HG02884 (cell line): ENCODE measurements around the gene RASGRF1.
"Not testable (repeated sequence)": the region's sequence is repeated elsewhere in the genome, so short reads cannot be mapped to it uniquely, and the experiment has no call there.

Experiments
- ATAC-seq: cut with Tn5 transposase; IDR thresholded peaks from one replicate; pipeline ENCODE4 v1.9.1; 2021; ENCODE audit warnings: mild to moderate bottlenecking, moderate library complexity; ENCODE audit not compliant: unreplicated experiment

The RASGRF1 gene

DNA sequence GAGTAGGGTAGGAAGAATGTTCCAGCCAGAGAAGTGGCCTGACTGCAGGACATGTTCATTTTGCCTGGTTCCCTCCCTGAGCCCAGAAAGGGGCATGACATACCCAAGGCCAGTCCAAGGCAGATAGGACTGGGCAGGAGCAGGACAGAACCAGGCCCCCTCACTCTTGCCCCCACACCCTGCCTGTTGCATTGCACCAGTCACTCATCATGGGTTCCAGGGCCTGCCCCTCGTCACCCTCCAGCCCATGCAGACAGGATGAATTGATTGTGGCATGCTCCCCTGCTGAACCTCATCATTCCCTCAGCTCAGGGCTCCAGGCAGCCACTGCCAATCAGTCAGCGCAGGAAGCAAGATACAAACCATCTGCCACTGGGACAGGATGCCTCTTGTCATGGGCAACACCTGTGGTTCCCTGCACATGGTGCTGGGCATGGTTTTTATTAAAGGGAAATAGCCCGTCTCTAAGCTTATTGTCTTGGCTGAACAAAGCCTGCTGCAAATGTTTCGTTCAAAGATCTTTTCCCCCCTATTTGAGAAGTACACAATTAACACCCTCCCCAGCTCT lies 48.9 kb downstream of the RASGRF1 start:
- no peak for ATAC-seq

DNA sequence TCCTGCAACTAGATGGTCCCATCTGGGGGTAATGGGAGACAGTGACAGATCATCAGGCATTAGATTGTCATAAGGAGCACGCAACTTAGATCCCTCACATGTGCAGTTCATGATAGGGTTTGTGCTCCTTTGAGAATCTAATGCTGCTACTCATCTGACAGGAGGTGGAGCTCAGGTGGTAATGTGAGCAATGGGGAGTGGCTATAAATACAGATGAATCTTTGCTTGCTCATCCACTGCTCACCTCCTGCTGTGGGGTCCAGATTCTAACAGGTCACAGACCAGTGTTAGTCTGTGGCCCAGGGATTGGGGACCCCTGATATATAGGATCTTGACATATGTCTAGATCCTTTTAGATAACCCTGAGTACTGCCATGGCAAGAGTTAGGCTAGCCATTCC lies 52.7 kb downstream of the RASGRF1 start:
- ATAC-seq, result no peak

DNA sequence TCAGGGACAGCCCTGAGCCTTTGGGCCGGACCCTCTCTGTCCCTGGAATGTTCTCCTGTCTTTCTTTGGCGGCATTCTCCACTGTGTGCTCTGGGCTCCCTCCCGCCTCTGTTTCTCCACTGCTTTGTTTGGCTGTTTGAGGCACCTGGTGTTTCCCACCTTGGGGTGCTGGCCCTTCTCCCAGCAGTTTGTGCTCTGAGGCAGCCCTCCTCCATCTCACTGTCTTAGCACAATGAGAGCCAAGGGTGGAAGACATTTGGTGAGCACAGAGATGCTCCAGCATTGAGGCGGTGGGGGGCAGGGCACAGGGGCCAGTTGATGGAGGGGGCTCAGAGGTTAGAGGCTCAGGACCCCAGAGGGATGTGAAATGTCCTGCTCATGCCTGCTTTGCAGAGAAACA lies 54.3 kb downstream of the RASGRF1 start:
- no peak for ATAC-seq

DNA sequence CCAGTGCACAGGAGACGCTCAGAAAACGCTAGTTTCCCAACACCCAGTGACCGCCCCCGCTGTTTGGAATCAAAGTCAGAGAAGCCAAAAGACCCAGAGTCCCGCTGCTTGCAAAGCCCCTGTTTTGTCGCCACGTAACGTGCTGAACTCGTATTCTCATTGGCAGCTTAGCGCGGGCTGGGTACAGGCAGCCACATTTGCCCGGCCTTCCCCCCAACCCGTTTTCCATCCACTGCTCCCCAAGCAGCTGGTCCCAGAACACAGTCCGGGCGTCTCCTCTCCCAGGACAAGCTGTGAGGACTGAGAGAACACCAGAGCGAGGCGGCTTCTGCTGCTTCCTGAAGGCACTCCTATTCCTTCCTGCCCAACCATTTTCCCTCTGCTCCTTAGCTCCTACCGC lies 54.8 kb downstream of the RASGRF1 start:
- ATAC-seq, result no peak

DNA sequence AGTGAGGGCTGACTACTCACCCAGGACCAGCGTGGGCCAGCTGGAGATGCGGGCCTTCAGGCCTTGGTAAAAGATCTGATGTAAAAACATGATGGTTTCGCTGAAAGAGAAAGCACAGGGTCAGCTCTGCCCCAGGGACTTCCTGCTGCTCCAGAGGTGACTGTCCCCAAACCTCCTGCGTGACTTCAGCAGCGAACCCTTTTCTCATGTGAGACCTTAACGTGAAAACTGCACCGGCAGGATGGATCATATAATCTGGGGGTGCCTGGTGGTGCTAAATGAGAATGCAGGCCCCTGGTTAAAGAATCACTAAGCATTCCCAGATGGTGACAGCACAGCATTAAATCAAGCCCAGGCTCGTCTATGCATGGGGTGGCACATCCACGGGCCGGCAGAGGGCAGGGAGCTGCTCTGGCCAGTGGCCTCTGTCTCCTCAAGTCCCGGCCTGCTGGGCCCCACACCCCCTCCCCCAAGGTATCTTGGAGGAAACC lies 55.4 kb downstream of the RASGRF1 start:
- ATAC-seq, result no peak

DNA sequence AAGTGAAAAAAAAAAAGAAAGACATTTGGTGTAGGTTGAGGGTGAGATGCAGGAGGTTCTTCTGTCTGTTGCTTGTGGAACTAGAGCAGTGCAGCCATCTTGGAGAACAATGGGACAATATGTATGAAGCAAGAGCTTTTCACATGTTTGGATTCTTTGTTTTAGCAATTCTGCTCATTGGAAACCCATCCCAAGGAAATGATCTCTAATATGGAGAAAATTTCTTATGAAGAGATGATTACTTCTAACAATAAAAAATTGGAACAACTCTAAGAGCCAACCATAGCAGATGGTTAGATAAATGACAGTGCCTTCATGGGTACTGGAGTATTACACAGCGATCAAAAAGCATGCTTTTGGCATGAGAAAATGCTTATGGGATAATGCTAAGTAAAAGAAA lies 56.3 kb downstream of the RASGRF1 start:
- ATAC-seq, result no peak

DNA sequence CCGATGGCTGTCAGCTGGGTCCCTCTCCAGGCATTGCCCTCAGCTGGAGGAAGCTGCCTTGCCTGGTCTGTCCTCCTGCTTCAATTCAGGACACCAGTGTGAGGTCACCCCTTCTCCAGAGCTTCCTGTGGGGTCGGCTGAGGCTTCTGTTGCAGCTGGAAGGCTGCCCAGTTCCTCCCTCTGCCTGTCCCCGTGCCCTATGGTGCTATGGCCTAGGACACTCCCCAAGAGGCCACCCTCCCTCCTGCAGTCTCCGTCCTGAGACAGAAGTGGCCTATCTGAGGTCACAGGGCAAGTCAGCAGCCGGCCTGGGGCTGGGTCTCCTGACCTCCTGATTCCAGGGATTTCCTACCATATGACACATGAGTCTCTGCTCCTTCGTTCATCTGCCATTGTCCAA lies 57.9 kb downstream of the RASGRF1 start:
- ATAC-seq, result no peak

DNA sequence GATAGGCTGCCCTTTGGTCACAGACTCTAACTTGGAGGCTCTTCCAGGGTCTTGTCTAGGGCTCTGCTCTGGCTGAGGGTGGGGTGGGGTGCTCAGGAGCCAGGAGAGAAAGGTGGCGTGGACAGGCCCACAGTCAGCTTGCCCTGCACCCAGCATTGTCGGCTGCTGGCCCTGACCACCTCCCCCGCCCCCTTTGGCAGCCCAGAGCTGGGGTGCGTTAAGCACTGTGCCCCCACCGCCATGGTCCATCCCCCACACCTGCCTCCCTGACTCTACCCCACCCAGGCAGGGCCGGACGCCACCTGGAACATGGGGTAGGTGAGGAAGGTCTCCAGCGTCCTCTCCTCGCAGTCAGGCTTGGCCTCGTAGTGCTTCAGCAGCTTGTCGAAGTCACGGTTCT lies 58.8 kb downstream of the RASGRF1 start:
- ATAC-seq, result no peak

DNA sequence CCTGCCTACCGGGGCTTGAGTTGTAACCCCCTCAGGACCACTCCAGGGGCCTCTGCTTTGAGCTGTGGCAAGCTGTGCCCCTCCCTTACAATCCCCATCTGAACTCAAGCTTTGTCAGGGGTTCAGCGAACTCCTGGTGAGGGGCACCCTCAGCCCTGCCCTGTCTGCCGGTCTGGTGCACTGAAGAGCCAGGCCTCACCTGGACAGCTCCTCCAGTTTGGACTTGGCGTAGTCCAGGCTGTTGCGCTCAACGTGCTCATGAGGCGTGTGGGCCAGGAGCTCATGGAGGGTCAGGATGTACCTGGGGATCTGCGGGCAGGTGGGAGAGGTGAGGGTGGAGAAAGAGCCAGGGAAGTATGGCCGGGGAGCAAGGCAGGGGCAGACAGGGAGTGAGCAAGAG lies 59.4 kb downstream of the RASGRF1 start:
- ATAC-seq, result no peak

DNA sequence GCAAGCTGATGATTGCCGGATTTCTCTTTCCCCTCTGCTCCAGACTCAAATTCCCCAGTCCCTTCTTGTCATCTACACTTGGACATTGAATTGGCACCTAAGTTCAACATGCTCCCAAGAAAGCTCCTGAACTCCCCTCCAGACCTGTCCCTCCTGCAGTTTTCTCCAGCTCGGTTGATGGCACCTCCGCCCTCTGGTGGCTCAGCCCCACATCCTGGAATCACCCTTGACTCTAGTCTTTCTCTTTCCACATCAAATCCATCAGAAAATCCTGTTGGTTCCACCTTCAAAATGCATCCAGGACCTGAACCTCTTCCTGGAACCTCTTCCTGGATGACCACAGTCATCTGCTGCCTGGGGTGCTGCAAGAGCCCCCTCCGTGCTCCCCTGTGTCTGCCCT lies 60.1 kb downstream of the RASGRF1 start:
- ATAC-seq, result no peak

DNA sequence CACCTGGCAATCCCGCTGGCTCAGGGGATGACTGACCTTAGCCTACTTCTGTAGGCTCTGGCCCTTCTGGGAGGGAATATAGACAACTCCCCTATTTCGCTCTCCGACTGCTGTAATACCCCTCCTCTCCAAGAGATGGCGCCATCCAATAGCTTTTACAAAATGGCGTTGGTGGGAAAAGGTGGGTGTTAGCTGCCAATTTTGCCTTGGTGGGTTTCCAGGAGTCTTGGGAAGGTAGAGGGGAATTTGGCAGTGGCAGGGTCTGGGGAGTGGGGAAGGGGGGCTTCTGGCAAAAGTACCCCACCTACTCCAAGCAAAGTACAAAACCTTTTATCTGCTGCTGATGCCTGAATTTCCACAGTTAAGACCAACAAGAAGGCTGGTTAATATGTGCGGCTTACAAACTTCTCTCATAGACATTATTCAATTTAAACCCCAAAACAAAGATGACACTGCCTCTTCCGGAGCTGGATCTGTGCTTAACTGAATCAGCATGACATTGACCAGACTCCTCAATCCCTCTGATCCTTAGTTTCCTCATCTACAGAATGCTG lies 62.1 kb downstream of the RASGRF1 start:
- ATAC-seq, result no peak

DNA sequence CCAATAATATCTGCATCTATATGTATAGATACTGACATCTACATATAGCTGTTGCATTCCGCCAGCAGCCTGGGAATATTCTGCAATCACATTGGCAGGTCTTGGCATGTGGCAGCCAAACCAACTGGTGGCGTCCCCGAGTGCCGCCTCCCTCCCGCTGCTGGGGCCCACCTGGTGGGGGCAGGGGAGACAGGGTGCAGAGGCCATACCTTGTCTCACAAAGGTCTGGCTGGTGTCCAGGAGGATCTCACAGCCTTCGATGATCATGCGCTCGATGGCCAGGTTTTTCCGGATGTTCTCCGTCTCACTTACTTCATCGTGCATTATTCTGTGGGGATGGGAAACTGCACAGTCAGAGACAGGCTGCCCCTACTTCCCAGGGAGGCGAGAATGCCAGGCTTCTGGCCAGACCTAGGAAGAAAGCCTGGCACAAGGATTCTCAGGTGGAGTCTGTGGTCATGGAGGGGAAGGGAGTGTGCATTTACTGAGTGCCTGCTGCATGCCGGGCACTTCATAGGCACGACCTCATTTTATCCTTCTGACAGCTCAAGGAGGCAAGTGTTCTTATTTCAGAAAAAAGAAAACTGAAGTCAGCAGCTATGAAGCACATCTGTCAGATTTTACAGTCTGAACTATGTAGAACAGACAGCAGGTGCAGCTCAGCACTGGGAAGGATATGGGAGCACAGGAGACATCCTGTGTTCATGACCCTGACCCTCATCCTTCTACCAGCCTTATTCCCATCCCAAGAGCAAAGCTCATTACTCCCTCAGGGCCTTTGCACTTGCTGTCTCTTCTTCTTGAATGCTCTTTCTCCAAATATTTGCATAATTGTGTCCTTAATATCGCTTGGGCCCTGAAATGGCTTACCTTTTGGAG lies 62.8 kb downstream of the RASGRF1 start:
- no peak for ATAC-seq

DNA sequence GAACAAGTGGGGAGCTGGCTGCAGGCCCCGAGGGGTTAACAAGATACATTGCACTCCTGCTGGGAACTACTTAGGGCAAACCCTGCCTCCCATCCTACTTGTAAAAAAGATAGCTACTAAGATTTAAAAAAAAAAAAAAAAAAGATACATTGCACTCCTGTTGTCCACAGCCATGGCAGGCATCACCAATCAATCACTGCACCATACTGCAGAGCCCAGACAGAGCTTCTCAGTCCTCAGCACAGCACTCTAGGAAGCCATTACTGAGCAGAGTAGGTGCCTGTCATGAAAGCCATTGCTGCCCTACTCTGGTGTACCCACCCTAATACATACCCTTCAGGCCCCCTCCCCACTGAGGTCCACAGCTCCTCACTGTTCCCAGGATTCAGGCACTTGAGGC lies 64.8 kb downstream of the RASGRF1 start:
- no peak for ATAC-seq

DNA sequence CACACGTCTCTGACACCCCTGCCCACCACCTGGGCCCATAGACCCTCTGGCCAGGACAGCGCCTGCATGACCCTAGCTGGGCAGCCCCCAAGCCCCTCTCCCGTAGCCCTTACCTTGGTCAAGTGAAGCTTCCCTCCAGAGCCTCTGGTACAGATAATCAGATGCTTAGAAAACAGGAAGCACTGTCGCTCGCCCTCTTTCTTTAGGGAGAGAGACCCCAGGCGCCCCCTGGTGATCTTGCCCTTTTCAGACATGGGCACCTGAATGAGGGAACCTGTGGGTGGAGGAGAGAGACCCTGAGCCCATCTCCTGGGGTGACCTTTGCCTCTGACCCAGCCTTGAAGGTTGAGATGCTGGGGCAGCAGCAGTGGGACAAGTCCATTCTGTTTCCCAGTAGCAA lies 65.4 kb downstream of the RASGRF1 start:
- ATAC-seq, result no peak

DNA sequence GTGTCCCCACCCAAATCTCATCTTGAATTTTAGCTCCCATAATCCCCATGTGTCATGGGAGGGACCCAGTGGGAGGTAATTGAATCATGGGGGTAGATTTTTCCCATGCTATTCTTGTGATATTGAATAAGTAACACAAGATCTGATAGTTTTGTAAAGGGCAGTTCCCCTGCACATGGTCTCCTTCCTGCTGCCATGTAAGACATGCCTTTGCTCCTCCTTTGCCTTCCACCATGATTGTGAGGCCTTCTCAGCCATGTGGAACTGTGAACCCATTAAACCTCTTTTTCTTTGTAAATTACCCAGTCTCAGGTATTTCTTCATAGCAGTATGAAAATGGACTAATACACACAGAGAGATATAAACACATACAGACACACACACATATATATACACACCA lies 66.1 kb downstream of the RASGRF1 start:
- ATAC-seq, result not testable (repeated sequence)

DNA sequence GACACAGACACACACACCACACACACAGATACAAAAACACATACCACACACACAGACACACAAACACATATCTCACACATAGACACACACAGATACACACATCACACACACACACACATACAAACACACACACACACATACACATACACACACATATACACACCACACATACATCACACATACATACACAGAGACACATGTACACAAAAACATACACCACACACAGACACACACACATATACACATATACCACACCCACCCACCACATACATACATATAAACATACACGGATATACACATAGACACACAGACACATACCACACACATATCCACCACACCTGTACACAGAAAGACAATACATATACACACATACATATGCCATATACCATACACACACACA lies 66.7 kb downstream of the RASGRF1 start:
- ATAC-seq, result no peak

DNA sequence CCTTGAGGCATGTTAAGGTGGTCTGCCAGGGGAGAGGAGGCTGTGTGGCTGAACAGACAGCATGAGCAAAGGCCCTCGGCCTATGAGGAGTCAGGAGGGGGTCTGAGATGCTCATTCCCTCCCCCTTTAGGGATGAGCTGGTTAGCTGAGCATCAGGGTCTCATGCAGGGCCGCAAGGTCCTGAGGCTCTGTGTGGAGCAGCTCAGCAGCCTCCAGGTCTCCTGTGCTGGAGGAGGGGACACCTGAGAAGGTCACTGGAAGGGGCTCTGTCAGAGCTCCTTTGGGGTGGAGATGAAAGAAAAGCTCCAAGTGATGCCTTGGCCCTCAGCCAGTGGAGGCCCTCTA lies 67.1 kb downstream of the RASGRF1 start:
- ATAC-seq, result no peak

DNA sequence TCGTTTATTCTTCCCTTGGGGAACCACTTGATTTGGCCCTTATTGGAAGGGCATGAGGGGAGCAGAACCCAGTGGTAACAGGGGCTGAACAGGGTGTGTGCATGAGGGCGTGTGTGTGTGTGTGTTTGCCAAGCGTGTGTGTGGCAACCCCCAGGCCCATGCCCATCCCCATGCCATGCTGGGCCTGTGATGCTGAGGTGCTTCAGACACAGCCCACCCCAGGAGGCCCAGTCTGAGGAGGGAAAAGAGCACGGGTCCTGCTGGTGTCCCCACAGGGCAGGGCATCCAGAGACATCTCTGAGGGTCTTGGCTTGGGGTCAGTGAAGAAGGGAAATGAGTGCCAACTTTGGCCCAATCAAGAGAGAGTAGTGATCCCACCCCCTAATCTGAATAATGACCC lies 71.6 kb downstream of the RASGRF1 start:
- no peak for ATAC-seq

DNA sequence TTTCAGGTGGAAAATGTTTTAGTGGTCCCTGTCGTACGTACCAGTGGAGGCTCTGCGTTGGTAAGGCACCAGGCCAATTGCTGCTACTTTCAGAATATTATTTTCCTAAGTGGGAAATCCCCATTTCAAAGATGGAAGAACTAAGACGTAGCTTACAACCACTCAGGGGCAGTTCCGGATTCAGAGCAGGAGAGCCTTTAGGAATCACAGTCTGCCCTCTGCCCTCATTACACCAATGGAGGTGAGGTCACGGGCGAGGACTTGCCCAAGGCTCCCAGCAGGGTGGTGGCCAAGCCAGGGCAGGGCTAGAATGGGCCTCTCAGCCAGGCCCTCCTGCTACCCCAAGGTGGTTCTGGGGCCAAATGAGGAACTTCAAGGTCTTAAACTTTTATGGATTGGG lies 72.6 kb downstream of the RASGRF1 start:
- no peak for ATAC-seq

DNA sequence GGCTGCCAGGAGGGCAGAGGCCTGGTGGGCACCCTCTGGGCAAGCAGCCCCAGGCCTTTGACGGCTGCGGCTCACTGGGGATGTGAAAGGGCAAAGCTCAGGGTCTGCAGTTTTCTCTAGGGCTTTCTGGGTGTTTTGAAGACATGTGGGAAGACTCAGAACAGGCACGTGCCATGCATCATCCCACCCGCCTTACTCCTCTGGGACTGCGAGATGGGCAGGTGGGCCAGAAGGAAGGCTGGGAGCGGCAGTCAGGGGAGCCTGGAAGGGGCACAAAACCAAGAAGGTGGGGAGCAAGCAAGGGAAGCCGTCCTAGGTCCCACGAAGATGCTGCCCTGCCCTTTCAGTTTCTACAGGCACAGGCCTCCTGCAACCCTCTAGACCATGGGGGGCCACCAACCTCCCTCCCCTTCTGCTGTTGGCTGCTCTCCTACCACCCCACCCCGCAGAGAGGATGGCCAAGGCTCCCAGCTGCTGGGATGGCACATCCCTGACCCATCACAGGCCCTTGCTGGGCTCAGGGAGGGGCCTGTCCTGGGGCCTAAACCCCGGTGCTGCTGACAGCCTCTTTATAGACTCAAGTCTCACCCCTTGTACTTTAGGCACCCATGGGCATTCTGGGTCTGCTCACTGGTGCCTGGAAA lies 73.9 kb downstream of the RASGRF1 start:
- ATAC-seq, result no peak

DNA sequence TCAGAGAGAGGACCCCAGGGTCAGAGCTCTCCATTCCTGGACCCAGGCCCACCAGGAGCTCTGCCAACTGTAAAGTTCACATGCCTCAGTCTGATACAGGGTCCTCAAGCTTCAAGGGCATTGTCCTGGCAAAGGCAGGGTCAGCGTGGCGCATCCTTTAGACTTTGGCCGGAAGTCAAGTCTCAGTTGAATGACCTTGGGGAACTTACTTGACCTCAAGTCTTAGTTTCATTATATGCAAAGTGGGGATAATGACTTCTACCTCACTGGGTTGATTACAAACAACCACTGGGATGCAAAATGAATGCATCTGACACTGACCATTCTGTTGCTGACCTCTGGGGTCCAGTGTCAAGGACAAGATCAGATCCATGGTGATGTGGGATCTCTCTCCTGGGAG lies 75.2 kb downstream of the RASGRF1 start:
- ATAC-seq, result no peak

DNA sequence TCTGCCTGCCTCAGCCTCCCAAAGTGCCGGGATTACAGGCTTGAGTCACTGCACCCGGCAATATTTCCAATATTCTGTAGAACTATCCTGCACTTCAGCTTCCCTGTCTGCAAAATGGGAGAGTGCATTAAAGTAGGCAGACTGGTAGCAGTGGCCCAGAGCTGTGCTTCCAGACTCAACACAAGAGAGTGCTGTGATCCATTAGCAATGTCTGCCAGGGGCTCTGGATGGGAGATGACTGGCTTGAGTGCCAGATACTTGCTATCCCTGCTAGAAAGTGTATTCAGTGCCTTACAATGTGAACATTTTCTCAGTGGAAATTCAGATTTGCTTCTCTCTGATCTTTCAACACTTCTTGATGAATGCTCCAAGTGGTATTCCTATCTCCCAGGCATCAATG lies 80.3 kb downstream of the RASGRF1 start:
- ATAC-seq, result no peak
